Upper lobe of right lung (tissue), 1 donor: Measurements from ENCODE around the gene DDX18. TPM values are rescaled to one million over a fixed set of nuclear protein-coding genes. Genes with fewer than 3 reads are reported as not detected.
A peak's percentile ranks its signal among the peaks of the same experiment; 100 is the strongest.

Experiments
- ATAC-seq: fragments of 200-7000 bp; cut with Tn5 transposase; one replicate; pipeline ENCODE4 v1.9.1; 2020; ENCODE audit warnings: mild to moderate bottlenecking, moderate library complexity
- DNase-seq: peaks from one replicate; pipeline ENCODE4 v3.0.0-alpha.2; 2020
- H3K27ac ChIP-seq: fragments of 200-600 bp; one replicate; pipeline ENCODE4 v1.8.0; 2022
- H3K27me3 ChIP-seq: fragments of 200-600 bp; one replicate; pipeline ENCODE4 v1.8.0; 2022; ENCODE audit warnings: mild to moderate bottlenecking
- H3K36me3 ChIP-seq: fragments of 200-600 bp; one replicate; pipeline ENCODE4 v1.8.0; 2022
- H3K4me1 ChIP-seq: fragments of 200-600 bp; one replicate; pipeline ENCODE4 v1.8.0; 2022
- H3K4me3 ChIP-seq: fragments of 200-600 bp; one replicate; pipeline ENCODE4 v1.8.0; 2022; ENCODE audit warnings: mild to moderate bottlenecking
- H3K9me3 ChIP-seq: fragments of 200-600 bp; one replicate; pipeline ENCODE4 v1.8.0; 2022
- intact Hi-C: fragments of 100-400 bp; cut with DNase I; formaldehyde crosslinking; loops from one replicate; pipeline ENCODE4 v1.11.0; 2022
- total RNA-seq: library from RNA; stranded (reverse); fragmentation: NEBNext Ultra II Directional; extraction: Animal tissue kit (Norgen Biotek cat#: 25700); gene quantifications from one replicate; pipeline ENCODE4 v1.2.1, GENCODE V29; 2021
- TF ChIP-seq, protein P1 (sequence below): fragments of 200-600 bp; IDR thresholded peaks from one replicate; pipeline ENCODE4 v1.8.0; 2022; ENCODE audit warnings: antibody characterized with exemption
- donor health status: DM: no; HTN: yes; CAD: no; lungs with severe emphysema.

The DDX18 gene
- total RNA-seq, 1 donor from 2014 or later: 56.6 TPM

DNA sequence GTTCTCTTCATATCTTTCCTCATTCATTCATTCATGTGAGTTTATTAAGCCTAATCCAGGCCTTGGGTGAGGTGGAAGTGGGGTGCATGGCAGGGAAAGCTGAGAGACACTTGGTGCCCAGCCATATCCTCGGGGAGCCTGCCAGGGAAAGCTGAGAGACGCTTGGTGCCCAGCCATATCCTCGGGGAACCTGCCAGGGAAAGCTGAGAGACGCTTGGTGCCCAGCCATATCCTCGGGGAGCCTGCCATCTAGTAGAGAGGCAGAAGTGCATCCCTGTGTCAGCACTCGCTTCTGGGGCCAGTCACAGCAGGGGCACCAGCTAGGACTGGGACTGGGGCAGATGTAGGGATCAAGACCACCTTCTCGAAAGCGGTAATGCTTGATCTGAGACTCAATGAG, 39.4 kb downstream of the DDX18 start:
- Histone ChIP-seq H3K27ac (no peak overlapping the region), H3K4me1 (no peaks in the 10 kb centered on the region), H3K9me3 (no peaks in the 10 kb centered on the region), H3K4me3 (no peak overlapping the region), H3K36me3 (no peaks in the 10 kb centered on the region), H3K27me3 (peaks cover 41% of the 10 kb centered on the region)
- ATAC-seq (no peak), DNase-seq (no peak)
- TF ChIP-seq, protein P1, sequence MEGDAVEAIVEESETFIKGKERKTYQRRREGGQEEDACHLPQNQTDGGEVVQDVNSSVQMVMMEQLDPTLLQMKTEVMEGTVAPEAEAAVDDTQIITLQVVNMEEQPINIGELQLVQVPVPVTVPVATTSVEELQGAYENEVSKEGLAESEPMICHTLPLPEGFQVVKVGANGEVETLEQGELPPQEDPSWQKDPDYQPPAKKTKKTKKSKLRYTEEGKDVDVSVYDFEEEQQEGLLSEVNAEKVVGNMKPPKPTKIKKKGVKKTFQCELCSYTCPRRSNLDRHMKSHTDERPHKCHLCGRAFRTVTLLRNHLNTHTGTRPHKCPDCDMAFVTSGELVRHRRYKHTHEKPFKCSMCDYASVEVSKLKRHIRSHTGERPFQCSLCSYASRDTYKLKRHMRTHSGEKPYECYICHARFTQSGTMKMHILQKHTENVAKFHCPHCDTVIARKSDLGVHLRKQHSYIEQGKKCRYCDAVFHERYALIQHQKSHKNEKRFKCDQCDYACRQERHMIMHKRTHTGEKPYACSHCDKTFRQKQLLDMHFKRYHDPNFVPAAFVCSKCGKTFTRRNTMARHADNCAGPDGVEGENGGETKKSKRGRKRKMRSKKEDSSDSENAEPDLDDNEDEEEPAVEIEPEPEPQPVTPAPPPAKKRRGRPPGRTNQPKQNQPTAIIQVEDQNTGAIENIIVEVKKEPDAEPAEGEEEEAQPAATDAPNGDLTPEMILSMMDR: no peak
- intact Hi-C loops: no loop called here

DNA sequence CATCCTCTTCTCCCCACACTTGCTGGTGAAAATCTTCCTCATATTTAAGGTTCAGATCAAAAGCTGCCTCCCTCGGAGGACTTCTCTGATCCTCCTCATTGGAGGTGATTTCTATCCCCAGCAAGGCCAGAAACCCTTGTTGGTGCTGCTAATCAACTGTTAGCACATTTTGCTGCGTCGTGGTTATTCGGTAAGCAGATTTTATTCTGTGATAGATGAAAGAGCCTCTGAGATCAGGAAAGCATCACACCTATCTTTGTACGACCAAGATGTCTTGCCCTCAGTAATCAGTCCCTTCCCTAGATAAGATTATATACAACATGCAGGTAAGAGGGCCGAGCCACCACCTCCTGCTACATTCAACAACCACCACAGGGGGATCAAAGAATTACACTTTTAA, 40.1 kb downstream of the DDX18 start:
- DNase-seq (no peak), ATAC-seq (no peak)
- TF ChIP-seq, protein P1: no peak
- Histone ChIP-seq H3K4me3 (no peak overlapping the region), H3K27me3 (peaks cover 40% of the 10 kb centered on the region), H3K4me1 (no peaks in the 10 kb centered on the region), H3K9me3 (no peaks in the 10 kb centered on the region), H3K27ac (no peak overlapping the region), H3K36me3 (no peaks in the 10 kb centered on the region)
- intact Hi-C loops: no loop called here

GRCh38 chr2:117855886-117856285, 41.4 kb downstream of the DDX18 start:
- intact Hi-C loops: no loop called here
- Histone ChIP-seq H3K4me1 (no peaks in the 10 kb centered on the region), H3K27ac (no peak overlapping the region), H3K36me3 (no peaks in the 10 kb centered on the region), H3K9me3 (no peaks in the 10 kb centered on the region), H3K4me3 (no peak overlapping the region), H3K27me3 (peaks cover 39% of the 10 kb centered on the region)
- TF ChIP-seq, protein P1: no peak
- ATAC-seq (no peak), DNase-seq (no peak)

DNA sequence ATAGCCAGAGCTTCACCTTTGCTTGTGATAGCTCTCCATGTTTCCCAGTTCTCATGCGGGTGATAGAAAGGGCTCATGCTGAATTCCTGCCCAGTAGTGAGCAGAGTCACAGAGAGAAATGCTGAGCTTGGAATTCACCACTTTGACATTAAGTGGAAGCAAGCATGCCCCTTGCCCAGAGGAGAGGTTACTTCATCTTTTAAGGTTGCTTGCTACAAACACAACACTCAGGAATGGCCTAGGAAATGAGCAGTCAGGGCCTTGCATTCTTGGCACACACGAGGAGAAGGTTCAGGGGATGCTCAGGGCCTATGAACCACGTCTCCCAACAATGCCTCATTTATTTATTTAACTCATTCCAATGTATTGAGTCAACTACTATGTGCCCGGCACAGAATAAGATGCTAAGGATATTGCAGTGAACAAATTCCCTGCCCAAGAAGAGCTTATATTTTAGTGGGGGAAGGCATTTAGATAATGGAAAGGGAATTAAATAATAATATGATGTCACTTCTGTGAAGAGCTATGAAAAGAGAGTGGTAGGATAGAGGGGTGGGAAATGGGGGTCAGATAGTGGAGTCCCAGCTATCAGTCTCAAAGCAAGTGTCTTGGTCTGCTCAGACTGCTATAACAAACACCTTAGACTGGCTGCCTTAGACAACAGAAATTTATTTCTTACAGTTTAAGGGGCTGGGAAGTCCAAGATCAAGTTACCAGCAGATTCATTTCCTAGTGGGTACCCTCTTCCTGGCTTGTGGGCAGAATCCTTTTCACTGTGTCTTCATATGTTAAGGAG, 42.1 kb downstream of the DDX18 start:
- intact Hi-C loops: no loop called here
- H3K4me1 ChIP-seq: no peaks in the 10 kb centered on the region
- TF ChIP-seq, protein P1: no peak
- H3K27me3 ChIP-seq: peaks cover 33% of the 10 kb centered on the region
- ATAC-seq (peak; percentile 37), DNase-seq (no peak)
- H3K36me3 ChIP-seq: no peaks in the 10 kb centered on the region
- no peaks in the 10 kb centered on the region for H3K9me3 ChIP-seq
- H3K4me3 ChIP-seq: no peak overlapping the region
- no peak overlapping the region for H3K27ac ChIP-seq

DNA sequence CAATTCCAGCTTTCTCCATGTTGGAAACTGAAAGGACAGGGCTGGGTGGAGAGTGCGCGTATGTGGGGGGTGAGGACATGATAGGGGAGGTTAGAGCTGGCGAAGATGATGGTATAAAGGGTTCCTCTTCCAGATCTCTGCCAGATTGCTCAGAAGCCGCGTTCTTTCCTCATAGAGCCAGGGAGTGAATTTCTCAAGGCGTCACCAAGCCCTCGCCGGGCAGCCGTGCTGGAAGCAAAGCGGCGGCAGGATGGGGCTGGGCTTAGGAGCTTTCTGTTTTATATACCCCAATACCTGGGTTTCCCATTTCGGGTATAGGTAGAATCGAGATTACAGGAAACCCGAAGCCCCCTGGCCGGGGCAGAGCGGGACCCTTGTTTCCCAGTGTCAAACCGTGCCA, 43.8 kb downstream of the DDX18 start:
- H3K4me3 ChIP-seq: no peak overlapping the region
- TF ChIP-seq, protein P1: no peak
- DNase-seq: no peak
- H3K9me3 ChIP-seq: no peaks in the 10 kb centered on the region
- peaks cover 19% of the 10 kb centered on the region for H3K27me3 ChIP-seq
- H3K4me1 ChIP-seq: no peaks in the 10 kb centered on the region
- no peak for ATAC-seq
- H3K27ac ChIP-seq: no peak overlapping the region
- intact Hi-C loops: no loop called here
- H3K36me3 ChIP-seq: no peaks in the 10 kb centered on the region
